PFSK-1 (cell line): ENCODE results near the gene HLX. TPM values are rescaled to one million over a fixed set of nuclear protein-coding genes. Genes with fewer than 3 reads are reported as not detected.
A peak's percentile ranks its signal among the peaks of the same experiment; 100 is the strongest.

Experiments used
- FOXP2 ChIP-seq: optimal IDR thresholded peaks from 2 replicates; pipeline ENCODE3; 2011; ENCODE audit warnings: borderline replicate concordance, control low read depth, inconsistent platforms; ENCODE audit not compliant: insufficient read depth; ENCODE audit errors: extremely low read length, extremely low read depth
- POLR2AphosphoS5 ChIP-seq: IDR thresholded peaks from 2 replicates; pipeline ENCODE4 v1.6.1; 2012; ENCODE audit warnings: low read depth, mild to moderate bottlenecking, control low read depth, low read length, moderate library complexity
- SIN3A ChIP-seq: IDR thresholded peaks from 2 replicates; pipeline ENCODE4 v1.6.1; 2012; ENCODE audit warnings: mild to moderate bottlenecking, low read length, moderate library complexity, borderline replicate concordance; ENCODE audit not compliant: insufficient read depth
- TAF1 ChIP-seq: IDR thresholded peaks from 2 replicates; pipeline ENCODE4 v1.6.1; 2012; ENCODE audit warnings: low read length, control low read depth, borderline replicate concordance; ENCODE audit not compliant: insufficient read depth
- polyA plus RNA-seq: library from polyadenylated mRNA; unstranded; fragments of >200 nt; gene quantifications from one replicate; pipeline ENCODE4 v1.2.1, GENCODE V29; 2012; ENCODE audit warnings: low read depth, missing spikeins; ENCODE audit not compliant: insufficient read length
- TF ChIP-seq, protein P1 (sequence below), 2 experiments: IDR thresholded peaks; 2 replicates each; pipeline versions ENCODE4 v1.6.1 to v1.8.0; 2011 to 2012; ENCODE audit warnings: low read depth in 2 of 2, low read length in 2 of 2, control low read depth in 1 of 2, inconsistent platforms in 1 of 2, mild to moderate bottlenecking in 1 of 2, moderate library complexity in 1 of 2; ENCODE audit not compliant: insufficient read depth in 1 of 2

The HLX gene
- polyA plus RNA-seq: 18.4 TPM

GRCh38 chr1:220879076-220879508 lies at the start of gene HLX:
Gene HLX, plus strand, starts transcription at chr1:220879443. Its CDS starts 415 bp downstream, at chr1:220879858.
- TF ChIP-seq TAF1 (peak; percentile 60; the same call in 1 of the 2 replicates), POLR2AphosphoS5 (peak; percentile 84), SIN3A (no peak), FOXP2 (no peak)
- TF ChIP-seq, protein P1, sequence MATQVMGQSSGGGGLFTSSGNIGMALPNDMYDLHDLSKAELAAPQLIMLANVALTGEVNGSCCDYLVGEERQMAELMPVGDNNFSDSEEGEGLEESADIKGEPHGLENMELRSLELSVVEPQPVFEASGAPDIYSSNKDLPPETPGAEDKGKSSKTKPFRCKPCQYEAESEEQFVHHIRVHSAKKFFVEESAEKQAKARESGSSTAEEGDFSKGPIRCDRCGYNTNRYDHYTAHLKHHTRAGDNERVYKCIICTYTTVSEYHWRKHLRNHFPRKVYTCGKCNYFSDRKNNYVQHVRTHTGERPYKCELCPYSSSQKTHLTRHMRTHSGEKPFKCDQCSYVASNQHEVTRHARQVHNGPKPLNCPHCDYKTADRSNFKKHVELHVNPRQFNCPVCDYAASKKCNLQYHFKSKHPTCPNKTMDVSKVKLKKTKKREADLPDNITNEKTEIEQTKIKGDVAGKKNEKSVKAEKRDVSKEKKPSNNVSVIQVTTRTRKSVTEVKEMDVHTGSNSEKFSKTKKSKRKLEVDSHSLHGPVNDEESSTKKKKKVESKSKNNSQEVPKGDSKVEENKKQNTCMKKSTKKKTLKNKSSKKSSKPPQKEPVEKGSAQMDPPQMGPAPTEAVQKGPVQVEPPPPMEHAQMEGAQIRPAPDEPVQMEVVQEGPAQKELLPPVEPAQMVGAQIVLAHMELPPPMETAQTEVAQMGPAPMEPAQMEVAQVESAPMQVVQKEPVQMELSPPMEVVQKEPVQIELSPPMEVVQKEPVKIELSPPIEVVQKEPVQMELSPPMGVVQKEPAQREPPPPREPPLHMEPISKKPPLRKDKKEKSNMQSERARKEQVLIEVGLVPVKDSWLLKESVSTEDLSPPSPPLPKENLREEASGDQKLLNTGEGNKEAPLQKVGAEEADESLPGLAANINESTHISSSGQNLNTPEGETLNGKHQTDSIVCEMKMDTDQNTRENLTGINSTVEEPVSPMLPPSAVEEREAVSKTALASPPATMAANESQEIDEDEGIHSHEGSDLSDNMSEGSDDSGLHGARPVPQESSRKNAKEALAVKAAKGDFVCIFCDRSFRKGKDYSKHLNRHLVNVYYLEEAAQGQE (IDR thresholded peaks at IDR 0.05; ENCODE audit: insufficient read depth in 1 of 2, low read depth in 2 of 2, low read length in 2 of 2): no peak

DNA sequence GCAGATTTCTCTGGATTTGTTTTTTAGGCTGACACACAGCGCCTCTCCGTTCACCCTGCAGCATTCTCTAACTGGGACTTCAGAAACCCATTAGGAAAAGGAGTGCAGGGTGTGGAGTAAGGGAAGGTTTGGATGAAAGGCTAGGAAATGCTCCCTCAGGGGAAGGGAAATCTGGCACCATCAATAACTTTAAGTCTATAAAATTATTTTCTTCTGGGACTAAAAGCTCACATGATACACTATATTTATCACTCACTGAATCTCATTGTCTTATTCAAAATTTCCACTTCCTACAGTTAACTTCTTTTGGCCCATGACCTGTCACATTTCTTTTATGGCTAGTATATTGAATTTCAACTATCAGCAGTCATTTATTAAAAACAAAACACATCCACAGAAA lies 45.8 kb upstream of the HLX start:
- TF ChIP-seq TAF1 (no peak), POLR2AphosphoS5 (no peak), FOXP2 (no peak), SIN3A (no peak)
- TF ChIP-seq, protein P1 (IDR thresholded peaks at IDR 0.05; ENCODE audit: insufficient read depth in 1 of 2, low read depth in 2 of 2, low read length in 2 of 2): no peak

GRCh38 chr1:220834155-220834870 lies 44.9 kb upstream of the HLX start:
- TF ChIP-seq POLR2AphosphoS5 (no peak), TAF1 (no peak), SIN3A (no peak), FOXP2 (no peak)
- TF ChIP-seq, protein P1 (IDR thresholded peaks at IDR 0.05; ENCODE audit: insufficient read depth in 1 of 2, low read depth in 2 of 2, low read length in 2 of 2): no peak

DNA sequence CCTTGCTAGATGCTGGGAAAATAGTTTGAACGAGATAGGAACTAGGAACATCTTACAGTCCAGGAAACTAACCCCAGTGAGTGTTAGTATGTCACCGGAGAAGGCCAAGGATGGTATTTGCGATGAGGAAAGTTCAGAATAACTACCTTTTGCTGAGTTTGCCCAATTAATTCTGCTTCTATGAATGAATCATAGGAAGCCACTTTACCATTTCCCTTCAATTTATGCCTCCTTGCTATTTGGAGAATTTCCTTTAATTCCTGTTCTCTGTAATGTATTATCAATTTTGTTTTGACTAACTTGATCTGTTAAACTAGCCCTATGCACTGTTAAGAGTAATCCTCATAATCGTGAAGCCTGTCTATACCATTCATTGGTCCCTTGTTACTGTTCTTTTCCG lies 40.7 kb upstream of the HLX start:
- TF ChIP-seq POLR2AphosphoS5: no peak
- TF ChIP-seq FOXP2: no peak
- TF ChIP-seq TAF1: no peak
- no peak for TF ChIP-seq SIN3A
- TF ChIP-seq, protein P1 (IDR thresholded peaks at IDR 0.05; ENCODE audit: insufficient read depth in 1 of 2, low read depth in 2 of 2, low read length in 2 of 2): no peak

GRCh38 chr1:220839474-220839873 lies 39.8 kb upstream of the HLX start:
- TF ChIP-seq FOXP2 (no peak), POLR2AphosphoS5 (no peak), TAF1 (no peak), SIN3A (no peak)
- TF ChIP-seq, protein P1 (IDR thresholded peaks at IDR 0.05; ENCODE audit: insufficient read depth in 1 of 2, low read depth in 2 of 2, low read length in 2 of 2): no peak
